GM23338 (cell line): ENCODE measurements around the gene SLC36A2. TPM values are rescaled to one million over a fixed set of nuclear protein-coding genes. Genes with fewer than 3 reads are reported as not detected.

Experiments used
- ATAC-seq: fragments of 200-7000 bp; cut with Tn5 transposase; 3 replicates; pipeline ENCODE4 v1.9.1; 2020
- DNase-seq: peaks from one replicate; pipeline ENCODE4 v3.0.0-alpha.2; 2015; ENCODE audit warnings: low spot score
- H2AFZ ChIP-seq: fragments of 200-600 bp; sonication (generic); 2 replicates; pipeline ENCODE4 v1.8.0; 2016; ENCODE audit warnings: antibody characterized with exemption, mild to moderate bottlenecking, moderate library complexity
- H3F3A ChIP-seq: fragments of 200-600 bp; sonication (generic); replicated peaks from 2 replicates; pipeline ENCODE4 v1.8.0; 2017; ENCODE audit warnings: antibody characterized with exemption, mixed run types, low read depth
- H3K27ac ChIP-seq: fragments of 200-600 bp; sonication (generic); 2 replicates; pipeline ENCODE4 v1.6.1; 2016; ENCODE audit warnings: low read depth
- H3K27me3 ChIP-seq: fragments of 200-600 bp; sonication (generic); 2 replicates; pipeline ENCODE4 v1.8.0; 2016; ENCODE audit warnings: mild to moderate bottlenecking, mixed run types, moderate library complexity; ENCODE audit not compliant: insufficient read depth
- H3K36me3 ChIP-seq: fragments of 200-600 bp; sonication (generic); 2 replicates; pipeline ENCODE4 v1.8.0; 2016; ENCODE audit warnings: mild to moderate bottlenecking; ENCODE audit not compliant: insufficient read depth
- H3K4me1 ChIP-seq: fragments of 200-600 bp; sonication (generic); 2 replicates; pipeline ENCODE4 v1.8.0; 2016; ENCODE audit warnings: mild to moderate bottlenecking, moderate library complexity; ENCODE audit not compliant: insufficient read depth
- H3K4me2 ChIP-seq: fragments of 200-600 bp; sonication (generic); 2 replicates; pipeline ENCODE4 v1.7.1; 2017; ENCODE audit warnings: mixed run types
- H3K4me3 ChIP-seq: fragments of 200-600 bp; sonication (generic); 2 replicates; pipeline ENCODE4 v1.6.1; 2016; ENCODE audit warnings: mixed run types
- H3K79me2 ChIP-seq: fragments of 200-600 bp; sonication (generic); replicated peaks from 2 replicates; pipeline ENCODE4 v1.8.0; 2017; ENCODE audit warnings: mild to moderate bottlenecking; ENCODE audit not compliant: insufficient read depth
- H3K9me2 ChIP-seq: fragments of 200-600 bp; sonication (generic); 2 replicates; pipeline ENCODE4 v1.8.0; 2017; ENCODE audit not compliant: insufficient read depth
- H4K20me1 ChIP-seq: fragments of 200-600 bp; sonication (generic); replicated peaks from 2 replicates; pipeline ENCODE4 v1.8.0; 2017; ENCODE audit warnings: mild to moderate bottlenecking; ENCODE audit not compliant: insufficient read depth
- H3K27ac Mint-ChIP-seq: 2 replicates; pipeline ENCODE4 v1.8.0; 2020; ENCODE audit warnings: inconsistent platforms, mild to moderate bottlenecking, moderate library complexity, mixed read lengths
- H3K27me3 Mint-ChIP-seq: 3 replicates; pipeline ENCODE4 v1.8.0; 2022; ENCODE audit warnings: low read depth, mild to moderate bottlenecking, moderate library complexity, mixed read lengths, inconsistent platforms; ENCODE audit not compliant: insufficient read depth, poor library complexity
- H3K36me3 Mint-ChIP-seq: 3 replicates; pipeline ENCODE4 v1.8.0; 2021; ENCODE audit warnings: low read depth, mild to moderate bottlenecking, inconsistent platforms, moderate library complexity, mixed read lengths
- H3K4me1 Mint-ChIP-seq: 3 replicates; pipeline ENCODE4 v1.8.0; 2020; ENCODE audit warnings: mild to moderate bottlenecking, inconsistent platforms, mixed read lengths
- H3K4me3 Mint-ChIP-seq: 3 replicates; pipeline ENCODE4 v1.8.0; 2021; ENCODE audit warnings: moderate library complexity, mild to moderate bottlenecking, inconsistent platforms, mixed read lengths
- H3K9me3 Mint-ChIP-seq: 3 replicates; pipeline ENCODE4 v1.8.0; 2020; ENCODE audit warnings: moderate library complexity, mild to moderate bottlenecking, inconsistent platforms, mixed read lengths
- CREB1 ChIP-seq: fragments of 250-450 bp; sonication (Bioruptor Pico); IDR thresholded peaks from 2 replicates; pipeline ENCODE4 v1.5.0; 2020; ENCODE audit warnings: low read depth, mild to moderate bottlenecking, moderate library complexity
- ETS1 ChIP-seq: IDR thresholded peaks from 2 replicates; pipeline ENCODE4 v1.6.1; 2016; ENCODE audit warnings: antibody characterized with exemption
- EZH2 ChIP-seq: fragments of 200-600 bp; sonication (generic); IDR thresholded peaks from one replicate; pipeline ENCODE4 v1.8.0; 2017; ENCODE audit warnings: antibody characterized with exemption, mild to moderate bottlenecking, low read depth; ENCODE audit not compliant: unreplicated experiment
- EZH2phosphoT487 ChIP-seq: fragments of 200-600 bp; sonication (generic); IDR thresholded peaks from one replicate; pipeline ENCODE4 v1.8.1; 2018; ENCODE audit warnings: antibody characterized with exemption; ENCODE audit not compliant: unreplicated experiment
- JUNB ChIP-seq: IDR thresholded peaks from one replicate; pipeline ENCODE4 v1.6.1; 2016; ENCODE audit warnings: antibody characterized with exemption; ENCODE audit not compliant: unreplicated experiment
- NANOG ChIP-seq: IDR thresholded peaks from 2 replicates; pipeline ENCODE4 v1.6.1; 2016; ENCODE audit warnings: antibody characterized with exemption, borderline replicate concordance
- POLR2AphosphoS5 ChIP-seq: IDR thresholded peaks from 2 replicates; pipeline ENCODE4 v1.6.1; 2016; ENCODE audit warnings: antibody characterized with exemption, low read depth
- STAT1 ChIP-seq: IDR thresholded peaks from one replicate; pipeline ENCODE4 v1.6.1; 2016; ENCODE audit warnings: antibody characterized with exemption; ENCODE audit not compliant: unreplicated experiment
- ZNF114 ChIP-seq: fragments of 250-450 bp; sonication (Bioruptor Pico); IDR thresholded peaks from 2 replicates; pipeline ENCODE4 v1.5.0; 2020; ENCODE audit warnings: mild to moderate bottlenecking, moderate library complexity
- ZNF331 ChIP-seq: fragments of 250-450 bp; sonication (Bioruptor Pico); IDR thresholded peaks from 2 replicates; pipeline ENCODE4 v1.5.0; 2020; ENCODE audit warnings: low read depth, mild to moderate bottlenecking, moderate library complexity
- ZNF462 ChIP-seq: fragments of 250-450 bp; sonication (Bioruptor Pico); IDR thresholded peaks from 2 replicates; pipeline ENCODE4 v1.5.0; 2020; ENCODE audit warnings: mild to moderate bottlenecking, moderate library complexity
- polyA plus RNA-seq: library from polyadenylated mRNA; unstranded; fragments of >200 nt; fragmentation: Nextera tagmentation; extraction: Ambion mirVana; gene quantifications from 2 replicates; pipeline ENCODE4 v1.2.1, GENCODE V29; 2016
- total RNA-seq: library from RNA; depleted of rRNA; stranded (reverse); fragments of >200 nt; shearing (Covaris generic); gene quantifications from 2 replicates; pipeline ENCODE4 v1.2.3, GENCODE V29; 2014
- TF ChIP-seq, protein P1 (sequence below): IDR thresholded peaks from one replicate; pipeline ENCODE4 v1.6.1; 2018; ENCODE audit warnings: antibody characterized with exemption; ENCODE audit not compliant: unreplicated experiment
- TF ChIP-seq, protein P2 (sequence below), 2 experiments: fragments of 200-600 bp in 1 of 2; sonication (generic) in 1 of 2; conservative IDR thresholded peaks; 2 replicates each; pipeline versions ENCODE4 v1.5.1 to v1.6.1; 2016 to 2017; ENCODE audit warnings: antibody characterized with exemption in 2 of 2, low read depth in 2 of 2, mild to moderate bottlenecking in 2 of 2, moderate library complexity in 1 of 2

Gene SLC36A2
- total and polyA plus RNA-seq, 2 experiments from 2014 or later, result 0.08 TPM; not detected in 1

DNA sequence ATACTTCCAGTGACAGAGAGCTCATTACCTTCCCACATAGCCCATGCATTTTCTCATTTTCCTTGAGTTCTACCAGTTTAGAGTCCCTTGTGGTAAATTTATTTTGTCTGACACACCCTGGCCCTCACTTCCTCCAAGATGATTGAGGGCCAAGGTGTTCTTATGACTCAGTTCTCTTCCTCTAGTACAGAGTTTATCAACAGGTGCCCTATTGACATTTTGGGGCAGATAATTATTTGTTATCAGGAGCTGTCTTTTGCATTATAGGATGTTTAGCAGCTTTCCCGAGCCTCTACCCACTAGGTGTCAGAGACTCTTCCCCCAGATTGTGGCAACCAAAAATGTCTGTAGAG, 50.9 kb downstream of the SLC36A2 start:
- no peaks in the 10 kb centered on the region for H3K27me3 ChIP-seq
- no peaks in the 10 kb centered on the region for H3K79me2 ChIP-seq
- H3K4me3 ChIP-seq, result no peak overlapping the region
- Mint-ChIP-seq H3K9me3 (no peaks in the 10 kb centered on the region), H3K36me3 (no peaks in the 10 kb centered on the region), H3K27me3 (peaks cover 5% of the 10 kb centered on the region), H3K27ac (no peak overlapping the region), H3K4me3 (no peak overlapping the region), H3K4me1 (peaks cover 14% of the 10 kb centered on the region)
- no peaks in the 10 kb centered on the region; the same call in 1 of the 2 replicates for H3K4me1 ChIP-seq
- no peak overlapping the region for H2AFZ ChIP-seq
- DNase-seq, result no peak
- no peak for TF ChIP-seq ZNF331 (CRISPR knock-in tag)
- no peak for TF ChIP-seq NANOG
- TF ChIP-seq ZNF114 (CRISPR knock-in tag), result no peak
- no peak for TF ChIP-seq EZH2
- TF ChIP-seq POLR2AphosphoS5, result no peak
- TF ChIP-seq STAT1, result no peak
- TF ChIP-seq, protein P1, sequence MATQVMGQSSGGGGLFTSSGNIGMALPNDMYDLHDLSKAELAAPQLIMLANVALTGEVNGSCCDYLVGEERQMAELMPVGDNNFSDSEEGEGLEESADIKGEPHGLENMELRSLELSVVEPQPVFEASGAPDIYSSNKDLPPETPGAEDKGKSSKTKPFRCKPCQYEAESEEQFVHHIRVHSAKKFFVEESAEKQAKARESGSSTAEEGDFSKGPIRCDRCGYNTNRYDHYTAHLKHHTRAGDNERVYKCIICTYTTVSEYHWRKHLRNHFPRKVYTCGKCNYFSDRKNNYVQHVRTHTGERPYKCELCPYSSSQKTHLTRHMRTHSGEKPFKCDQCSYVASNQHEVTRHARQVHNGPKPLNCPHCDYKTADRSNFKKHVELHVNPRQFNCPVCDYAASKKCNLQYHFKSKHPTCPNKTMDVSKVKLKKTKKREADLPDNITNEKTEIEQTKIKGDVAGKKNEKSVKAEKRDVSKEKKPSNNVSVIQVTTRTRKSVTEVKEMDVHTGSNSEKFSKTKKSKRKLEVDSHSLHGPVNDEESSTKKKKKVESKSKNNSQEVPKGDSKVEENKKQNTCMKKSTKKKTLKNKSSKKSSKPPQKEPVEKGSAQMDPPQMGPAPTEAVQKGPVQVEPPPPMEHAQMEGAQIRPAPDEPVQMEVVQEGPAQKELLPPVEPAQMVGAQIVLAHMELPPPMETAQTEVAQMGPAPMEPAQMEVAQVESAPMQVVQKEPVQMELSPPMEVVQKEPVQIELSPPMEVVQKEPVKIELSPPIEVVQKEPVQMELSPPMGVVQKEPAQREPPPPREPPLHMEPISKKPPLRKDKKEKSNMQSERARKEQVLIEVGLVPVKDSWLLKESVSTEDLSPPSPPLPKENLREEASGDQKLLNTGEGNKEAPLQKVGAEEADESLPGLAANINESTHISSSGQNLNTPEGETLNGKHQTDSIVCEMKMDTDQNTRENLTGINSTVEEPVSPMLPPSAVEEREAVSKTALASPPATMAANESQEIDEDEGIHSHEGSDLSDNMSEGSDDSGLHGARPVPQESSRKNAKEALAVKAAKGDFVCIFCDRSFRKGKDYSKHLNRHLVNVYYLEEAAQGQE, result no peak
- no peak for TF ChIP-seq JUNB
- no peak for TF ChIP-seq EZH2phosphoT487
- no peak for TF ChIP-seq ETS1
- no peak for TF ChIP-seq CREB1 (CRISPR knock-in tag)
- TF ChIP-seq ZNF462, result no peak
- TF ChIP-seq, protein P2, sequence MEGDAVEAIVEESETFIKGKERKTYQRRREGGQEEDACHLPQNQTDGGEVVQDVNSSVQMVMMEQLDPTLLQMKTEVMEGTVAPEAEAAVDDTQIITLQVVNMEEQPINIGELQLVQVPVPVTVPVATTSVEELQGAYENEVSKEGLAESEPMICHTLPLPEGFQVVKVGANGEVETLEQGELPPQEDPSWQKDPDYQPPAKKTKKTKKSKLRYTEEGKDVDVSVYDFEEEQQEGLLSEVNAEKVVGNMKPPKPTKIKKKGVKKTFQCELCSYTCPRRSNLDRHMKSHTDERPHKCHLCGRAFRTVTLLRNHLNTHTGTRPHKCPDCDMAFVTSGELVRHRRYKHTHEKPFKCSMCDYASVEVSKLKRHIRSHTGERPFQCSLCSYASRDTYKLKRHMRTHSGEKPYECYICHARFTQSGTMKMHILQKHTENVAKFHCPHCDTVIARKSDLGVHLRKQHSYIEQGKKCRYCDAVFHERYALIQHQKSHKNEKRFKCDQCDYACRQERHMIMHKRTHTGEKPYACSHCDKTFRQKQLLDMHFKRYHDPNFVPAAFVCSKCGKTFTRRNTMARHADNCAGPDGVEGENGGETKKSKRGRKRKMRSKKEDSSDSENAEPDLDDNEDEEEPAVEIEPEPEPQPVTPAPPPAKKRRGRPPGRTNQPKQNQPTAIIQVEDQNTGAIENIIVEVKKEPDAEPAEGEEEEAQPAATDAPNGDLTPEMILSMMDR (conservative IDR thresholded peaks at IDR 0.05; ENCODE audit: low read depth in 2 of 2), result no peak
- no peaks in the 10 kb centered on the region for H3F3A ChIP-seq
- H3K27ac ChIP-seq, result no peak overlapping the region
- ATAC-seq, result no peak
- no peaks in the 10 kb centered on the region for H4K20me1 ChIP-seq
- no peak overlapping the region for H3K4me2 ChIP-seq
- H3K36me3 ChIP-seq, result no peaks in the 10 kb centered on the region
- H3K9me2 ChIP-seq, result no peaks in the 10 kb centered on the region
